DMS79 (cell line): Measurements from ENCODE around the gene CDK13.

Experiments used
- DNase-seq: peaks from one replicate; lab custom pipeline; 2025; lab: John Stamatoyannopoulos, UW

CDK13 gene

DNA sequence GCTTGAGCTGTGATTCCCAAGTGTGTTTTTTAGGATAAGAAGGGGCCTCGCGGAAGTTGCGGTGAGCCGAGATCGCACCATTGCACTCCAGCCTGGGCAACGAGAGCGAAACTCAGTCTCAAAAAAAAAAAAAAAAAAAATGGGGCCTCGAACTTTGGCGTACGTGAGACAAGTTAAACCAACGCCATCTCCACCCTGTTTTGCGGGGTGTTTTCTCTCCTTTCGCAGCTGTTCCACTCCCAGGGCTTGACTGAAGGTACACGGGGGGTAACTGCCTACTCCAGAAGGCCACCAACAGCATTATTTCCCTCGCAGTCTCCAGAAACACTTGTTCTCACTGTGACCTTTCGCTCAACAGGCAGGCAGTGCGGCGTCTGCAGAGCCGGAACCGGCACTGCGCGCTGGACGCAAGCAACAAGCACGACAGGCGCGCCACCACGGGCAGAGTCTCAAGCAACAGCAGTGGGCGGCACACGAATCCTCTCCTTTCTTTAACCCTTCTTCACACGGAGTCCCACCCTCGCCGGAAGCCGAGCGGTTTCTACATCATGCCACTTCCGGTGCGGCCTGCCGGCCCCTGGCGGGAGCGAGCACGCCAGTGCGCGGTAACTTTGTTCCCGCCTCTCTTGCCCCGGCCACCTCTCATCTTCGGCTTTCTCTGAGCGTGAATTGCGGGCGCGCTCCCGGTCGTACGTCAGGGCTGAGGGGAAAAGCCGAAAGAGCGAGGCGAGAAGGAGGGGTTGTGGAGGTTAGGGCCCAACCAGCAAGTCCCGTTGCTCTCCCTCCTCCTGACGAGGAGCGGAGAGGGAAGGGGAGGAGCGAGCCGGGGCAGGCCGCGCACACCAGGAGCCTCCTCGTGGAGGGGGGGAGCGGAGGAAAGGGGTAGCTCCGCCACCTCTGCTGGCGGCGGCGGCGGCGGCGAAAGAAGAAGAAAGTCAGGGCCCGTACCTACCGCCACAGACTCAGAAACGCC is 814 bp upstream of the CDK13 start:
- peak; percentile 99 for DNase-seq

DNA sequence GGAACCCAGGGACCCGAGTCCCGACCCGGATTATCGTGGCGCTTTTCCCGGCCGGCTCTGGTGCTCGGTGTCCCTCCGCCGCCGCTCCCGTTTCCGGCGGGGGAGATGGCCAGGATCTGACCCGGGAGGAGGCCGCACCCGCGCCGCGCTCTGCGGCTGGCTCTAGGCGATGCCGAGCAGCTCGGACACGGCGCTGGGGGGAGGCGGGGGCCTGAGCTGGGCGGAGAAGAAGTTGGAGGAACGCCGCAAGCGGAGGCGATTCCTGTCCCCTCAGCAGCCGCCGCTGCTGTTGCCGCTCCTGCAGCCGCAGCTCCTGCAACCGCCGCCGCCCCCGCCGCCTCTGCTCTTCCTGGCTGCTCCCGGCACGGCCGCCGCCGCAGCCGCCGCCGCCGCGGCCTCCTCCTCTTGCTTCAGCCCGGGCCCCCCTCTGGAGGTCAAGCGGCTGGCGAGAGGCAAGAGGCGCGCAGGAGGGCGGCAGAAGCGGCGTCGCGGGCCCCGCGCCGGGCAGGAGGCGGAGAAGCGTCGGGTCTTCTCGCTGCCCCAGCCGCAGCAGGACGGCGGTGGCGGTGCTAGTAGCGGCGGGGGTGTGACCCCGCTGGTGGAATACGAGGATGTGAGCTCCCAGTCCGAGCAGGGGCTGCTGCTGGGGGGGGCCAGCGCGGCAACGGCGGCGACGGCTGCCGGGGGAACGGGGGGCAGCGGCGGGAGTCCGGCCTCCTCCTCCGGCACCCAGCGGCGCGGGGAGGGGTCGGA is 593 bp downstream of the CDK13 start:
- peak; percentile 34 for DNase-seq

DNA sequence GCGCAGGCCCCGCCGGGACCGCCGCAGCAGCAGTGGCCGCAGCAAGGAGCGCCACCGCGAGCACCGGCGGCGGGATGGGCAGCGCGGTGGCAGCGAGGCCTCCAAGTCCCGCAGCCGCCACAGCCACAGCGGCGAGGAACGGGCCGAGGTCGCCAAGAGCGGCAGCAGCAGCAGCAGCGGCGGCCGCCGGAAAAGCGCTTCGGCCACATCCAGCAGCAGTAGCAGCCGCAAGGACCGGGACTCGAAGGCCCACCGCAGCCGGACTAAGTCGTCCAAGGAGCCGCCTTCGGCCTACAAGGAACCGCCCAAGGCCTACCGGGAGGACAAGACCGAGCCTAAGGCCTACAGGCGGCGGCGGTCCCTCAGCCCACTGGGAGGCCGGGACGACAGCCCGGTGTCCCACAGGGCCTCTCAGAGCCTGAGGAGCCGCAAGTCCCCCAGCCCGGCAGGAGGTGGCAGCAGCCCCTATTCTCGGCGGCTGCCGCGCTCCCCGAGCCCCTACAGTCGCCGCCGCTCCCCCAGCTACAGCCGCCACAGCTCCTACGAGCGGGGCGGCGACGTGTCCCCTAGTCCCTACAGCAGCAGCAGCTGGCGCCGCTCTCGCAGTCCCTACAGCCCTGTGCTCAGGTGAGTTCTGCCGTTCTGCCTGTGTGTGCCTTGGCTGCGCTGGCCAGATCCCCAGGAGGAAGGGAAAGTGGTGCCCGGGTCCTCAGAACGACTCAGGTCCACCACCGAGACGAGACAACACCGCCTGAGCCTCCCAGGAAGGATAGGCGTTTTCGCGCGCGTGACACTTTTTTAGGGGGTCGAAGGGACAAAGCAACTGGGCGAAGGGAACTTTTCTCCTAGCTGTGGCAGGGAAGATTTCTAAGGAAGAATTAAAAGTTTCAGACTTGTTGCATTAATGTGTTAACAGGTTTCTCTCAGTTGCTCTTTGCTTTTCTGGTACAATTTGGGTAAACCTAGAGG is 1.5 kb downstream of the CDK13 start:
- peak; percentile 36 for DNase-seq

DNA sequence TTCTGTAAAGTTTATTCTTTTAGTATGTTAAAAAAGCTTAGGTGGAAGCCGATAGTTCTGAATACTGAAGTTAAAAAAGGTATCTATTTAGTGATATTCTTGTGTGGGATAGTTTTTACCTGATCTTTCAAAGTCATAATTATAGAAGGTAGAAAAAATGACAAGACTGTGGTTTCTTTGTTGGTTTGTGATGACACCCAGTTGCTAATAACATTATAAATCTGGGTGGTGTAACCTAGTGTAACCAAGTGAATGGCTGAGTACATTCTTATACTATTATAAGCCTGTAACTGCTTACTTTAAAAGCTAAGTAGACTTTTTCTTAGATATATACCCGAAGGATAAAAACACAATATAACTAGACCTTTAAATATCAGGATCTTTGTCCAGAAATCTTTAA is 2.3 kb downstream of the CDK13 start:
- DNase-seq = no peak

DNA sequence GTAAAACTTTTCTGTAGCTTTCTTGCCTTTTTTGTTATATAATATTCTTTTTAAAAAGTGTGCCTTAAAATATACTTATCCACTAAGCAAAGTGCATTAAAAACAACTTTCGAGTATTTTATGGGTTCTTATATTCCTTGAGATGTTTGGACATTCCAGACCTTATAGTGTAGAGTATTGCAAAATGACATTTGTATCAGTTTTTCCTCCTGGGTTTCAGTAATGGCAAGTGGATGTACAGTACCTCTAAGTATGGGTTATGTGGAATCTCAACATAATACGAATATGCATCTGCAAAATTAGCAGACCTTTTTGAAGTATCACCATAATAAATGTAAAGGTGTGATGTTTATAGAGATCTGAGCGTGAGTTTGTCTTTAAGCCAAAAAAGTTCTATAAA is 2.7 kb downstream of the CDK13 start:
- no peak for DNase-seq

DNA sequence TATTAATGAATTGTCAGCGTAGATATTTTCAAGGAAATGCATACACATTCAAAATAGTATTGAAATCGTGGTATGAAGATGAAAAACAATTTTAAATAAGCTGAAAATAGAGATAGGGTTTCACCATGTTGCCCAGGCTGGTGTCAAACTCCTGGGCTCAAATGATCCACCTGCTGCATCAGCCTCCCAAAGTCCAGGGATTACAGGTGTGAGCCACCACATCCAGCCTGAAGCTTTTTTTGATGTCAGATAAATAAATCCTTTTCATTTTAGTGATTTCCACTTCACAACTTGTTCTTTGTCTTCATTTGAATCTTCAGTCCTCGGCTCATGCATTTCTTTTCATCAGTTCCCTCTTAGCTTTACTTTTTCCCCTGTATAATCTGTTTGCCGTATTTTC is 4.6 kb downstream of the CDK13 start:
- DNase-seq = no peak

DNA sequence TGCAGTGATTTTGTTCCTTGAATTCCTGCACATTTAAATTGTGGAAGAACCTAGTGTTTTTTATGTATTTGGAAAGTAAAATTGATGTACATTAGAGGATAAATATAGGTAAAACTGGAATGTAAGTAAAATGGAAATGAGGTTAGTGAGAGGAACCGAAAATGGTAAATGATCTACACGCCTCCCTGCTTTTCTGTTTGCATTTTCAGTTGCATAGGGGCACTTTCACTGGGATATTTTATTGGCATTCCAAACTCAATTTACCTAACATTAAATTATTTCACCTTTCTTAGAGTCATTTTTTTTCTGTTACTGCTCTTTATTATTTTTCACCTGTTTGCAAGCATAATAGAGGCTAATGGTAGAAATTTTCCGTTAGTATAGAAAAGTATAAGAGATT is 8.0 kb downstream of the CDK13 start:
- DNase-seq = no peak

DNA sequence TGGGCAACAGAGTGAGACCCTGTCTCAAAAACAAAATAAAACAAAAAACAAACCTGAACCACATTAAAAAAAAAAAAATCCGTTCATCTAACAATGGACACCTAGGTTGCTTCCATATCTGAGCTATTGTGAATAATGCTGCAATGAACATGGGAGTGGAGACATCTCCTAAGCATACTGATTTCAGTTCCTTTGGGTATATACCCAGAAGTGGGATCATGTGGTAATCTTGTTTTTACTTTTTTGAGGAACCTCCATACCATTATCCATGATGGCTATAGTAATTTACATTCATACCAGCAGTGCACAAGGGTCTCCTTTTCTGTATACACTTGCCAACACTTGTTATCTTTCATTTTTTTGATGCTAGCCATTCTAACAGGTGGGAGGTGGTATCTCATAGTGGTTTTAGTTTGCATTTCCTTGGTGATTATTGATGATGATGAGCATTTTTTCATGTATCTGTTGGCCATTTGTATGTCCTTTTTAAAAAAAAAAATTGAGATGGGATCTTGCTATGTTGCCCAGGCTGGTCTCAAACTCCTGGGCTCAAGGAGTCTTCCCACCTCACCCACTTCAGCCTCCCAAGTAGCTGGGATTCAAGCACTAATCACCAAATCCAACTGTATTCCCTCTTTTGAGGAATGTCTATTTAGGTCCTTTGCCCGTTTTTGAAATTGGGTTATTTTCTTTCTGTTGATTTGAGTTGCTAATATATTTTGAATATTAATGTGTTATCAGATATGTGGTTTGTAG is 17.5 kb downstream of the CDK13 start:
- no peak for DNase-seq

DNA sequence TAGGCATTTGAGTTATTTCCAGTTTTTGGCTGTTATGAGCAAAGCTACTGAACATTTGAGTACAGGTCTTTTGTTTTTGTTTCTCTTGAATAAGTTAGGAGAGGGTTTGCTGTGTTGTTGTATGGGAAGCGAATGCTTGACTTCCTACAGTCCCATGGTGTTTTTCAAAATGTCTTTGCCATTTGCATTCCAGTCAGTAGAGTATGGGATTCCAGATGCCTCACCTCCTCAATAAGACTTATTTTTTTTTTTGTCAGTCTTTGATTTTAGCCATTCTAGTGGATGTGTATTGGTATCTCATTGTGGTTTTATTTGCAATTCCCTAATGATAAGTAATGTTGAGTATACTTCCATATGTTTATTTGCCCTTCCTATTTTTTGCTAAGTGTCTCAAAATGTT is 19.4 kb downstream of the CDK13 start:
- DNase-seq = no peak

DNA sequence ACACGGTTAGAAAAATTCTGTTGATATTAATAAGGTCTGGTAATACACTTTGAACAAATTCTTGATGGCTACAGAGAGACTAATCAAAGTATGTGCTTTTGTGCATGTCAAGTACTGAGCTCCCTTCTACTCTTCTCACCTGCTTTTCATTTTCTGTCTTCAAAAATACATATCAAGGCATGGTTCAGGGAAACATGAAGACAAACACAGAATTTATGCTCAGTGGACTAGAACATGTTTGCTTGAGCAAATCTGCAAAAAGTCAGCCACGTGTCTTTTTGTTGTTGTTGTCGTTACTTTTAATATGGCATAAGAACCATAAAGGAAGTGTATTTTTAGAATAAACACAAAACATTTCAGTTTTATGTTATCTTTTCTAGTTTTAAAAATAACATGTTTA is 21.9 kb downstream of the CDK13 start:
- DNase-seq = no peak

DNA sequence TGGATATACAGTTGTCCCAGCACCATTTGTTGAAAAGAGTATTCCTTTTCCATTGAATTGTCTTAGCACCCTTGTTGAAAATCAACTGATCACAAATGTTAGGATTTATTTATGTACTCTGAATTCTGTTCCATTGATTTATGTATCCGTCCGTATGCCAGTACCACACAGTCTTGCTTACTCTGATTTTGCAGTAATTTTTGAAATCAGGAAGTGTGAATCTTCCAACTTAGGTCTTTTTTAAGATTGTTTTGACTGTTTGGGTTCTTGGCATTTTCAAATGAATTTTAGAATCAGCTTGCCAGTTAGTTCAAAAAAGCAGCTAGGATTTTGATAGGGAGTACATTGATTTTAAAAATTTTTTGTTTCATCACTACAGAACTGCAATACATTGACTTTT is 23.7 kb downstream of the CDK13 start:
- DNase-seq = no peak

DNA sequence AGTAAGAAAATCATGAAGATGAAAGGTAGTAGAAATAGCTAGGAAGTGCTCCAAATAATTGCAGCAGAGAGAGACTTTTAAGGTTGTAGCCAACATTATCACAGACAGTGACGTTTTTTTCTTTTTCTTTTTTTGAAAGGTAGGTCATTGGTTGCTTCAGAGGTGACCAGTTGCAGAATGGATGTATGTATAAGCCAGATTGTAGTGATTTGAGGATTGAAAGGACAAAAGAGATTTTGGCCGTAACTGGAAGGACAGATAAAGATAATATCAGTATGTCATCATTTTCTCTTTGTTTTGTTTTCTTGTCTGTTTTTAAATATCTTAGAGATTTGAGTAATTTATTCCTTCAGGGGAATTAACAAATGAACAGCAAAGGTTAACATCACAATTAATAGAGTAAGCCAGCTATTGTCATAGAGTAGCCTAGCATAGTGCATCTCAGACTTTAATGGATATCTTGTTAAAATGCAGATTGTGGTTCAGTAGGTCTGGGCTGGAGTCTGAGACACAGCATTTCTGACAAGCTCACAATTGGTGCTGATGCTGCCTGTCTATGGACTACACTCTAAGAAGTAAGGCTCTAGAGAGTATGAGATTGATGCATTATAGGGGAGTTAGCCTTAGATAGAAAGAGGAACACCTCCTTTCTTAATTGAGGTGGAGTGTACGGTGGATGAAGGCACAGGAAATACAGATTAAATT is 28.3 kb downstream of the CDK13 start:
- DNase-seq = no peak

DNA sequence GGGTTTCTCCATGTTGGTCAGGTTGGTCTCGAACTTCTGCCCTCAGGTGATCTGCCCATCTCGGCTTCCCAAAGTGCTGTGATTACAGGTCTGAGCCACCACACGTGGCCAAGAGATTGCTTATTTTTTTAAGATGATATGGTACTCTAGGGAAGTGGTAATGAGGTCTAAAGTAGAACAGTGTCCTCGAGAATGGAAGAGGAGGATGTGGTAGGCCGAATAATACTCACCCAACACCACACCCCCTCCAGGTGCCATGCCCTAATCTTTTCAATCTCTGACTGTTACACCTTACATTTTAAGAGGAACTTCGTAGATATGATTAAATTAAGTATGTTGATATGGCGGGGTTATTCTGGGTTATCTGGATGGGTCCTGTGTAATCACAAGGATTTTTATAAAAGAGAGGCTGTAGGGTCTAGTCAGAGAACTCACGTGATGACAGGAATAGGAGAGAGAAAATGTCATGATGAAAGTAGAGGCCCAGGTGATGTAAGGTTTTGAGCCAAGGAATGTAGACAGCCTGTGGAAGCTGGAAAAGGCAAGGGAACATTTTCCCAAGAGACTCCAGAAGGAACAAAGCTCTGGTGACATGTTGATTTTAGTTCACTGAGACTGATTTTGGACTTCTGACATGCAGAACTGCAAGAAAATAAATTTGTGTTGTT is 29.5 kb downstream of the CDK13 start:
- DNase-seq = no peak

DNA sequence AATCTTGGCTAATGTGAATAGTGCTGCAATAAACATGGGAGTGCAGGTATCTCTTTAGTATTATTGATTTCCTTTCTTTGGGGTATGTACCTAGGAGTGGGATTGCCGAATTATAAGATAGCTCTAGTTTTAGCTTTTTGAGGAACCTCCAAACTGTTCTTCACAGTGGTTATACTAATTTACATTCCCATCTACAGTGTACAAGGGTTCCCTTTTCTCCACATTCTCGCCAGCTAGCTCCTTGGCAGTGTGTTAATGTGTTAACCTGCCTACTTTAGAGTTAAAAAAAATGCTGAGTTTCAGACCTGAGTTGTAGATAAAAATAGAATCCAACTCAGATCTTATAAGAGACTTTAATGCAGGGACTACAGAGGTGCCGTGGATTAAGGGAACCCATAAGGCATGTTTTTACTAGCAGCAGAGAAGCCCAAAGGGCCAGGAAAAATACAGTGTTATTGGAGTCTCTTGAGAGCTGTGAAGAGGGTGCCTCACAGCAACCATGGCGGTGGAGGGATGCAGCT is 35.4 kb downstream of the CDK13 start:
- no peak for DNase-seq

DNA sequence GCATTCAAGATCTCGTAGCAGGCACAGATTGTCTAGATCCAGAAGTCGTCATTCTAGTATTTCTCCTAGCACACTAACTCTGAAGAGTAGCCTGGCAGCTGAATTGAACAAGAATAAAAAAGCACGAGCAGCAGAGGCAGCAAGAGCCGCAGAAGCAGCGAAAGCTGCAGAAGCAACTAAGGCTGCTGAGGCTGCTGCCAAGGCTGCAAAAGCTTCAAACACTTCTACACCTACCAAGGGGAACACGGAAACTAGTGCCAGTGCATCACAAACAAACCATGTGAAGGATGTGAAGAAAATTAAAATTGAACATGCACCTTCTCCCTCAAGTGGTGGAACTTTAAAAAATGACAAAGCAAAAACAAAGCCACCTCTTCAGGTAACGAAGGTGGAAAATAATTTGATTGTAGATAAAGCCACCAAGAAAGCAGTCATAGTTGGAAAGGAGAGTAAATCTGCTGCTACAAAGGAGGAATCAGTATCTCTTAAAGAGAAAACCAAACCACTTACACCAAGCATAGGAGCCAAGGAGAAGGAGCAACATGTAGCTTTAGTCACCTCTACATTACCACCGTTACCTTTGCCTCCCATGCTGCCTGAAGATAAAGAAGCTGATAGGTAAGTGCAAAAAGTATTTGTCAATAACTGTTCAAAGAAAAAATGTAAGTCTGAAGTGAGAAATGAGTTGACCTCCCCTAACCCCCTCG is 37.7 kb downstream of the CDK13 start:
- no peak for DNase-seq

DNA sequence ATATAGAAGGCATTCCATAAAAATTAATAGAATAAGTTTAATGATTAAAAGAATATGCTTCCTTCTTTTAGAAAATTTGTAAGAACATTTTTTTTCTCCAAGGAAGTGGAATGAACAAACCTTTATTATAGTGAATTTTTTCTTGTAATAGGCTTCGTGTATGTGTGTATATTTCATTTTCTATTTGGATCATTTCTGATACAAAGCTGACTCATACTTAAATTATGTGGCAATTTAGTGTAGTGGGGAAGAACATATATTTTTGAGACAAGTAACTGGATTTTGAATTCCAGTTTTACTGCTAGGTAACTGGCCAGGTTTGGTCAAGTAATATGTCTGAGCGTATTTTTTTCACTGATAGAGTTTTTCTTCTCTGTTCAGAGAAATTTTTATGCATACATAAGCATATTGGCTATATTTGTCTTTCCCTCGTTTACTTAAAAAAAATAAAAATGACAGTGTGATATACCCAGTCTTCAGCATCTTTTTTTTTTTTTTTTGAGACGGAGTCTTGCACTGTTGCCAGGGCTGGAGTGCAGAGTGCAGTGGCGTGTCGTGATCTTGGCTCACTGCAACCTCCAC is 50.8 kb downstream of the CDK13 start:
- DNase-seq = no peak

DNA sequence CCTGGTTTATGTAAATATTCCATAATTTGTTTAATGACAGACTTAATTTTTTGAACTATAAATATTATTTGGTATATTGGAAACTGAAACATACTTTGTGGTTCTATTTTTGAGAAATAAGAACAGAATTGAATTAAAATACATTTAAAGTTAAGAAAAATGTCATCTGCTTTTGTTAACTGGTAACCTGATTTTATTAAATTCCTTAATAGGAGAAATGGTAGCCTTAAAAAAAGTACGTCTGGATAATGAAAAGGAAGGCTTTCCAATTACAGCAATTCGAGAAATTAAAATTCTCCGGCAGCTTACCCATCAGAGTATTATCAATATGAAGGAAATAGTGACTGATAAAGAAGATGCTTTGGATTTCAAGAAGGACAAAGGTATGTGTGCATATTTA is 51.6 kb downstream of the CDK13 start:
- no peak for DNase-seq

DNA sequence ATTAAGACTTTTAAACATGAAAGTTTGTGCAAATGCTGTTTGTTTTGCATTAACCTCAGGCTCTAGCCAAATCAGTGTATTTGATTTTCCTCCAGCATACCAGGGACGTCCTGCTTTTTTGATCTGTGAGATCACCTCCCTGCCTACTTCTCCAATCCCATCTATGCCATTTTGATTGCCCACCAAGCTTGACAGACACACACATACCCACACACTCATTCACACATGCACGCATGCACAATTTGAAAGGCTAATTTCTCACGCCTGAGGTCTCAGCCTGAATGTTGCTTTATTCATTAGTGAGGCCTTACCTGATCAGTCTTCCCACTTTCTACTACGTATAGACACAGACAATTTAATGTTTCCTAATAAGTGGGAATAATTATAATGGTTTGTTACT is 53.5 kb downstream of the CDK13 start:
- DNase-seq = no peak
